ENCODE measurements around the gene EEIG1.

Gene EEIG1

DNA sequence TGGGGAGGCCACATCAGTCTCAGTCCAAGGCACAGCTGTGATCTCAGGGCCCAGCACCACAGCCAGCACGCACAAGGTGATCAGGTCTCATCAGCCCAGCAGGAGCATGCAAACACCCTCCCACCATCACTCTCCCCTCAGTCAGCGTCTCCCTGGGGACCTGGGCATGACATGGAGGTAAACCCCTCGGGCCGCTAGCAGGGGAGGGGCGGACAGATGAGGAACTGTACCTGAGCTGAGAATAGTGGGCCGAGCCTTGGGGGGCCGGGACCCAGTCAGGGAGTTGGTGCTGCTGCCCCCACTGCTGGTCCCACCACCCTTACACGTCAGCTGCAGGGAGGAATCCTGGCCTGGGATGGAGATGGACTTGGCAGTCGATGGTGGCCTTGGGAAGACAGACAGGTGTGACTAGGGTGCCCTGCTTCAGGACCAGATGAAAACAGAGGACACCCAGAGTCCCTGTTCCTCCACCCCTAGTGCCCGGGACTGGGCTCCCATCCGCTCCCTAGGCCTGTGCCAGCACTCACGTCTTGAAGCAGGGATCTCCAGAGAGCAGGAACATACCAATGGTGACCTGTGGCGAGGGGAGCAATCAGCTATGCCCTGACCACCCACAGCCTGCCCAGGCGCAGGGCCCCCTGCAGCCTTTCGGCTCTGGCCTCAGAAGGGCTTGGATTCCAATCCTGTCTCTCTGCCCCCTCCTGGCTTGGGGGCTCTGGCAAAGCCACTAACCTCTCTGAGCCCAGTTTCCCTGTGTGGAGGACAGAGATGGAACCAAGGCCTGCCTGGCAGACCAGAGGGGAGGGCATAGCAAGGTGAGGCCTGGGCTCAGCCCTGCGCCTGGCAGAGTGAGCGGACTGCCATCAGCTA is 32.7 kb downstream of the EEIG1 start:
- Histone ChIP-seq H3K27me3 (ENCODE audit: low read depth, low read length) (no peaks in the 10 kb centered on the region), H3K4me3 (ENCODE audit: low read length) (no peak overlapping the region), H4K20me1 (ENCODE audit: insufficient read depth, low read length) (no peaks in the 10 kb centered on the region), H3K79me2 (ENCODE audit: low read length) (no peaks in the 10 kb centered on the region), H3K36me3 (replicated peaks; ENCODE audit: low read depth, low read length) (peaks cover 6% of the 10 kb centered on the region), H3K9ac (ENCODE audit: low read length) (no peak overlapping the region), H3K9me3 (ENCODE audit: insufficient read depth, low read length) (no peaks in the 10 kb centered on the region), H3K27ac (ENCODE audit: low read length) (no peak overlapping the region), H3K4me2 (ENCODE audit: low read length) (no peak overlapping the region), H3K4me1 (ENCODE audit: low read length) (peaks cover 16% of the 10 kb centered on the region), H2AFZ (ENCODE audit: low read depth, low read length) (no peak overlapping the region)
- TF ChIP-seq CTCF (IDR thresholded peaks at IDR 0.05; ENCODE audit: low read depth, low read length): no peak
- TF ChIP-seq EZH2phosphoT487 (IDR thresholded peaks at IDR 0.05; ENCODE audit: low read depth): no peak

- peaks cover 10% of the 10 kb centered on the region for H3K36me3 ChIP-seq (replicated peaks; ENCODE audit: low read depth, low read length)
- TF ChIP-seq EZH2phosphoT487 (IDR thresholded peaks at IDR 0.05; ENCODE audit: low read depth): no peak
- no peak for TF ChIP-seq CTCF (IDR thresholded peaks at IDR 0.05; ENCODE audit: low read depth, low read length)
- no peak overlapping the region for H3K4me2 ChIP-seq (ENCODE audit: low read length)
- no peak overlapping the region for H3K4me3 ChIP-seq (ENCODE audit: low read length)
- H3K27ac ChIP-seq (ENCODE audit: low read length): no peak overlapping the region
- no peak overlapping the region for H2AFZ ChIP-seq (ENCODE audit: low read depth, low read length)
- peaks cover 22% of the 10 kb centered on the region for H3K4me1 ChIP-seq (ENCODE audit: low read length)
- H3K27me3 ChIP-seq (ENCODE audit: low read depth, low read length): no peaks in the 10 kb centered on the region
- no peaks in the 10 kb centered on the region for H4K20me1 ChIP-seq (ENCODE audit: insufficient read depth, low read length)
- no peak overlapping the region for H3K9ac ChIP-seq (ENCODE audit: low read length)
- no peaks in the 10 kb centered on the region for H3K9me3 ChIP-seq (ENCODE audit: insufficient read depth, low read length)
- no peaks in the 10 kb centered on the region for H3K79me2 ChIP-seq (ENCODE audit: low read length)
These were observed 34.1 kb downstream of the EEIG1 start for GRCh38 chr9:127946728-127947127.

- Histone ChIP-seq H4K20me1 (ENCODE audit: insufficient read depth, low read length) (no peaks in the 10 kb centered on the region), H3K4me1 (ENCODE audit: low read length) (peaks cover 22% of the 10 kb centered on the region), H3K79me2 (ENCODE audit: low read length) (no peaks in the 10 kb centered on the region), H3K9ac (ENCODE audit: low read length) (no peak overlapping the region), H3K4me2 (ENCODE audit: low read length) (no peak overlapping the region), H3K36me3 (replicated peaks; ENCODE audit: low read depth, low read length) (peaks cover 10% of the 10 kb centered on the region), H3K4me3 (ENCODE audit: low read length) (no peak overlapping the region), H3K27me3 (ENCODE audit: low read depth, low read length) (no peaks in the 10 kb centered on the region), H2AFZ (ENCODE audit: low read depth, low read length) (no peak overlapping the region), H3K27ac (ENCODE audit: low read length) (no peak overlapping the region), H3K9me3 (ENCODE audit: insufficient read depth, low read length) (no peaks in the 10 kb centered on the region)
- TF ChIP-seq EZH2phosphoT487 (IDR thresholded peaks at IDR 0.05; ENCODE audit: low read depth): no peak
- no peak for TF ChIP-seq CTCF (IDR thresholded peaks at IDR 0.05; ENCODE audit: low read depth, low read length)
These were observed 34.8 kb downstream of the EEIG1 start for GRCh38 chr9:127945942-127946341.

DNA sequence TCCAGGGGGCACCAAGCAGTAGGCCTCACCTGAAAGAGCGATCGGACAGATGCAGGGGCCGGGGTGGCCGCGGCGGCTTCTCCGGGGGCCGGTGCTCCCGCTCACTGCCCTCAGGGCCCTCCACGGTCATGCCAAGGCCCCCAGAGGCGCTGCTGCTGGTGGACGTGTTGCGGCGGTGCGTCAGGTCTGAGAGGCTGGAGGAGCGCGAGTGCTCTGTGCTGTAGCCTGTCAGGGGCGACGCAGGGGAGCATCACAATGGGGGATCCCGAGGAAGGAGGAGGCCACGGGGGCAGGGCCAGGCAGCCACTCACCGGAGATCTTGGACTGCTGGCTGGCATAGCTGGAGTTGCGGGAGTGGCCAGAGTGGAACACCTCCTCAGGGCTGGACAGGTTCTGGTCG is 35.5 kb downstream of the EEIG1 start:
- Histone ChIP-seq H2AFZ (ENCODE audit: low read depth, low read length) (no peak overlapping the region), H3K36me3 (replicated peaks; ENCODE audit: low read depth, low read length) (peaks cover 10% of the 10 kb centered on the region), H3K4me3 (ENCODE audit: low read length) (no peak overlapping the region), H3K27me3 (ENCODE audit: low read depth, low read length) (no peaks in the 10 kb centered on the region), H3K27ac (ENCODE audit: low read length) (no peak overlapping the region), H3K79me2 (ENCODE audit: low read length) (no peaks in the 10 kb centered on the region), H3K4me1 (ENCODE audit: low read length) (peaks cover 22% of the 10 kb centered on the region), H3K9ac (ENCODE audit: low read length) (no peak overlapping the region), H3K4me2 (ENCODE audit: low read length) (no peak overlapping the region), H3K9me3 (ENCODE audit: insufficient read depth, low read length) (no peaks in the 10 kb centered on the region), H4K20me1 (ENCODE audit: insufficient read depth, low read length) (no peaks in the 10 kb centered on the region)
- TF ChIP-seq EZH2phosphoT487 (IDR thresholded peaks at IDR 0.05; ENCODE audit: low read depth) (no peak), CTCF (IDR thresholded peaks at IDR 0.05; ENCODE audit: low read depth, low read length) (no peak)
